VCaP (cell line): ENCODE measurements around the gene RANGRF.

Experiments used
- H3K27ac ChIP-seq: fragments of 450-650 bp; 2 replicates; pipeline ENCODE4 v1.5.1; 2017
- TF ChIP-seq, protein P1 (sequence below): fragments of 450-650 bp; conservative IDR thresholded peaks from 2 replicates; pipeline ENCODE4 v1.5.1; 2017; ENCODE audit warnings: mild to moderate bottlenecking, moderate library complexity

RANGRF gene

DNA sequence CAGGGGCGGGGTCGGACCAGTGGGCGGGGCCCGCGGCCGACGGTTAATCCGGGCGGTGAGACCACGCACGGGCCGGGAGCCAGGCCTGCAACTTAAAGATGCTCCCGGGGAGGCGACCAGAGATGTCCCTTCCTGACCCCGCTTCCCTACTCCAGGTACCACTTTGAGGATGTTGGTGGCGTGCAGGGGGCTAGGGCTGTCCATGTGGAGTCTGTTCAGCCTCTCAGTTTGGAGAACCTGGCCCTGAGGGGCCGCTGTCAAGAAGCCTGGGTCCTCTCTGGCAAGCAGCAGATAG lies 580 bp downstream of the RANGRF start:
- TF ChIP-seq, protein P1, sequence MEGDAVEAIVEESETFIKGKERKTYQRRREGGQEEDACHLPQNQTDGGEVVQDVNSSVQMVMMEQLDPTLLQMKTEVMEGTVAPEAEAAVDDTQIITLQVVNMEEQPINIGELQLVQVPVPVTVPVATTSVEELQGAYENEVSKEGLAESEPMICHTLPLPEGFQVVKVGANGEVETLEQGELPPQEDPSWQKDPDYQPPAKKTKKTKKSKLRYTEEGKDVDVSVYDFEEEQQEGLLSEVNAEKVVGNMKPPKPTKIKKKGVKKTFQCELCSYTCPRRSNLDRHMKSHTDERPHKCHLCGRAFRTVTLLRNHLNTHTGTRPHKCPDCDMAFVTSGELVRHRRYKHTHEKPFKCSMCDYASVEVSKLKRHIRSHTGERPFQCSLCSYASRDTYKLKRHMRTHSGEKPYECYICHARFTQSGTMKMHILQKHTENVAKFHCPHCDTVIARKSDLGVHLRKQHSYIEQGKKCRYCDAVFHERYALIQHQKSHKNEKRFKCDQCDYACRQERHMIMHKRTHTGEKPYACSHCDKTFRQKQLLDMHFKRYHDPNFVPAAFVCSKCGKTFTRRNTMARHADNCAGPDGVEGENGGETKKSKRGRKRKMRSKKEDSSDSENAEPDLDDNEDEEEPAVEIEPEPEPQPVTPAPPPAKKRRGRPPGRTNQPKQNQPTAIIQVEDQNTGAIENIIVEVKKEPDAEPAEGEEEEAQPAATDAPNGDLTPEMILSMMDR: no peak
- peak overlapping the region; percentile 86 for H3K27ac ChIP-seq

GRCh38 chr17:8290043-8290442 lies 1.6 kb downstream of the RANGRF start:
- no peak overlapping the region; the same call in 1 of the 2 replicates for H3K27ac ChIP-seq
- TF ChIP-seq, protein P1: no peak

- no peak overlapping the region for H3K27ac ChIP-seq
- TF ChIP-seq, protein P1: no peak
These were observed 4.3 kb downstream of the RANGRF start for GRCh38 chr17:8292639-8293395.

GRCh38 chr17:8294361-8294760 lies 5.9 kb downstream of the RANGRF start:
- TF ChIP-seq, protein P1: no peak
- H3K27ac ChIP-seq: peak overlapping the region; percentile 74; the same call in 1 of the 2 replicates

GRCh38 chr17:8294814-8295316 lies 6.4 kb downstream of the RANGRF start:
- TF ChIP-seq, protein P1: no peak
- peak overlapping the region; percentile 74 for H3K27ac ChIP-seq

- H3K27ac ChIP-seq: 0 out of 2 replicates have a peak overlapping the region, but pooled peaks have one; percentile 8
- TF ChIP-seq, protein P1: no peak
These were observed 11.8 kb downstream of the RANGRF start for GRCh38 chr17:8300226-8300625.

DNA sequence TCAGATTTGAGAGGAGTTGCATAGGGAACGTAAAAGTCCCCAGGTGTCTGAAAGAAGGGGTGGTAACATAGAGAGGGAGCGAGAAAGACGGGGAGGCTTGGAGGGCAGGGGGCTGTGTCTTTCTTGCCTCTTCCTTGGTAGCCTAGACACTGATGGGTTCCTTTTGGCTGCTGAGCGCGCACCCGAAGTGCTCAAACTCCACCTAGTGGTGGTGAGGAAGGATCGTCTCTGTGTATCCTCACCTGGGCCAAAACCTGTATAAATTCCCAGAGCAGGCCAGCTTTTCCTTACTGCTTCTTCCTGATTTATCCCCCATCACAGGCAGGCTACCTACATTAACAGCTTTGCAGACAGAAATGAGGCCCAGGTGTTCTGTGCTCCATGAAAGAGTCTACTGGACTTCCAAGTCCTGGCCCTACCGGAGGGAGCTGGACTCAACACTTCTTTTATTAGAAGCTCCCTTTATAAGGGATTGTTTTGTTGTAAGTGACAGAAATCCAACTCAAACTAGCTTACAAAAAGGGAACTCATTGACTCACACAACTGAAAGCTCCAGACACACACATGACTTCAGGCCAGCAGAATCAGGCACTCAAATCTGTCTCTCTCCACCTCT lies 12.3 kb downstream of the RANGRF start:
- 0 out of 2 replicates have a peak overlapping the region, but pooled peaks have one; percentile 8 for H3K27ac ChIP-seq
- TF ChIP-seq, protein P1: peak; percentile 78
